Chondrocyte (in vitro differentiated cells): Measurements from ENCODE around the gene APEX1. TPM values are rescaled to one million over a fixed set of nuclear protein-coding genes. Genes with fewer than 3 reads are reported as not detected.
A peak's percentile ranks its signal among the peaks of the same experiment; 100 is the strongest.

Experiments
- DNase-seq: peaks from one replicate; pipeline ENCODE4 v3.0.0; 2021; ENCODE audit warnings: mixed read lengths, low spot score
- H3K27ac Mint-ChIP-seq: one replicate; pipeline ENCODE4 v1.8.0; 2021; ENCODE audit warnings: mild to moderate bottlenecking, moderate library complexity, mixed read lengths; ENCODE audit not compliant: unreplicated experiment
- H3K27me3 Mint-ChIP-seq: 2 replicates; pipeline ENCODE4 v1.8.0; 2021; ENCODE audit warnings: low read depth, mixed read lengths
- H3K36me3 Mint-ChIP-seq: 2 replicates; pipeline ENCODE4 v1.8.0; 2021; ENCODE audit warnings: low read depth, mixed read lengths
- H3K4me1 Mint-ChIP-seq: 2 replicates; pipeline ENCODE4 v1.8.0; 2021; ENCODE audit warnings: low read depth, mild to moderate bottlenecking, mixed read lengths
- H3K4me3 Mint-ChIP-seq: one replicate; pipeline ENCODE4 v1.8.0; 2021; ENCODE audit warnings: mild to moderate bottlenecking, moderate library complexity, mixed read lengths; ENCODE audit not compliant: unreplicated experiment
- H3K9me3 Mint-ChIP-seq: 2 replicates; pipeline ENCODE4 v1.8.0; 2021; ENCODE audit warnings: low read depth, mixed read lengths
- total RNA-seq: library from RNA; stranded (reverse); gene quantifications from 3 replicates; pipeline ENCODE4 v1.2.1, GENCODE V29; 2021
- TF ChIP-seq, protein P1 (sequence below): fragments of 200-600 bp; sonication (generic); IDR thresholded peaks from 2 replicates; pipeline ENCODE4 v1.5.0; 2021; ENCODE audit warnings: antibody characterized with exemption, mild to moderate bottlenecking, moderate library complexity

Gene APEX1
- total RNA-seq, 1 donor from 2014 or later, result 141 TPM

DNA sequence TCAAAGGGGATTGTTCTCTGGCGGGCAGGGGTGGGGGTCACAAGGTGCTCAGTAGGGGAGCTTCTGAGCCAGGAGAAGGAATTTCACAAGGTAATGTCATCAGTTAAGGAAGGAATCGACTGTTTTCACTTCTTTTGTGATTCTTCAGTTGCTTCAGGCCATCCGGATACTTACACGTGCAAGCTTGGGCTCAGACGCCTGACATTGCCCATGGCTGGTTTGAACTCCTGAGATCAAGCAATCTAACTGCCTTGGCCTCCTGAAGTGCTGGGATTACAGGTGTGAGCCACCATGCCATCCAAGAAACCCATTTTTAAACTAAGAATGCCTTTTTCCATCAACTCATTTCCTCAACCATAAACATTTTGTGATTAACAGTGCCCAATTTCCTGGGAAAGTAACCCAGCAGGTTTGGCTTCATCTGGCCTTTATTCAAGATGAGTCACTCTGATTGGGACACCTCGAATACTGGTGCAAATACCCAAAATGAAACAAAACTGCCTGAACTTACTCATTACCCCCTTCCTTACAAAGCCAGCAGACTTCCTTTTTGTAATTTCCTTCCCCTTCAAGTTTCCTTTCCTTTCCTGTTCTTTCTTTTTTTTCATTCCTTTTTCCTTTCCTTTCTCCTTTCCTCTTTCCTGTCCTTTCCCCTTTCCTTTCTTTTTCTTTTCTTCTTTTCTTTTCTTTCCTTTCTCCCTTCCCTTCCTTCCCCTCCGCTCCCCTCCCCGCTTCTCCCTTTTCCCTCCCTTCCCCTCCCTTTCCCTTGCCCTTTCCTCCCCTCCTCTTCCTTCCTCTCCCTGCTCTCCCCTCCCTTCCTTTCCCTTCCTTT lies 40.1 kb downstream of the APEX1 start:
- no peak overlapping the region for H3K27ac Mint-ChIP-seq

DNA sequence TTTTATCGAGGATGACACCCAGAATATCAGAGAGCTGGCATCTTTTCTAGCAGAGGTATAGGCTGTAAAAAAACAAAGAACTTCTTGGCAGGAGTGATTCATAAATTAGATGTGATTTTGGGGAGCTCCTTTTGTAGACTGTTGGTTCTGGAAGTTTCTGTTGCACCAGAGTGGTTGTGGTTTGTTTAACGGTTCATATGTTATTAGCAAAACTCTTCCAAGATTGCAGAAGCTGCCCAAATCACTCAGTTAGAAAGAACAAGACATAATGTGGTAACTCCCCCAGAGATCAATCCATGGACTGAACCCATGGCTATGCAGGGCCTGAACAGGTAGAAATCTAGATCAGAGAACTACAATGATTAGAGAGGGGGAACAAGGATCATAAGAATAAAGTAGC lies 43.6 kb downstream of the APEX1 start:
- Mint-ChIP-seq H3K4me1 (no peaks in the 10 kb centered on the region), H3K27me3 (peaks cover 18% of the 10 kb centered on the region), H3K9me3 (no peaks in the 10 kb centered on the region), H3K36me3 (no peaks in the 10 kb centered on the region), H3K27ac (no peak overlapping the region), H3K4me3 (no peak overlapping the region)
- DNase-seq, result no peak
- TF ChIP-seq, protein P1, sequence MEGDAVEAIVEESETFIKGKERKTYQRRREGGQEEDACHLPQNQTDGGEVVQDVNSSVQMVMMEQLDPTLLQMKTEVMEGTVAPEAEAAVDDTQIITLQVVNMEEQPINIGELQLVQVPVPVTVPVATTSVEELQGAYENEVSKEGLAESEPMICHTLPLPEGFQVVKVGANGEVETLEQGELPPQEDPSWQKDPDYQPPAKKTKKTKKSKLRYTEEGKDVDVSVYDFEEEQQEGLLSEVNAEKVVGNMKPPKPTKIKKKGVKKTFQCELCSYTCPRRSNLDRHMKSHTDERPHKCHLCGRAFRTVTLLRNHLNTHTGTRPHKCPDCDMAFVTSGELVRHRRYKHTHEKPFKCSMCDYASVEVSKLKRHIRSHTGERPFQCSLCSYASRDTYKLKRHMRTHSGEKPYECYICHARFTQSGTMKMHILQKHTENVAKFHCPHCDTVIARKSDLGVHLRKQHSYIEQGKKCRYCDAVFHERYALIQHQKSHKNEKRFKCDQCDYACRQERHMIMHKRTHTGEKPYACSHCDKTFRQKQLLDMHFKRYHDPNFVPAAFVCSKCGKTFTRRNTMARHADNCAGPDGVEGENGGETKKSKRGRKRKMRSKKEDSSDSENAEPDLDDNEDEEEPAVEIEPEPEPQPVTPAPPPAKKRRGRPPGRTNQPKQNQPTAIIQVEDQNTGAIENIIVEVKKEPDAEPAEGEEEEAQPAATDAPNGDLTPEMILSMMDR, result no peak

More for the DNA sequence above, 40.1 kb downstream of the APEX1 start:
- no peaks in the 10 kb centered on the region for H3K36me3 Mint-ChIP-seq
- TF ChIP-seq, protein P1, result no peak
- no peaks in the 10 kb centered on the region for H3K9me3 Mint-ChIP-seq
- peaks cover 21% of the 10 kb centered on the region for H3K27me3 Mint-ChIP-seq
- DNase-seq, result no peak
- no peak overlapping the region for H3K4me3 Mint-ChIP-seq
- H3K4me1 Mint-ChIP-seq, result no peaks in the 10 kb centered on the region

DNA sequence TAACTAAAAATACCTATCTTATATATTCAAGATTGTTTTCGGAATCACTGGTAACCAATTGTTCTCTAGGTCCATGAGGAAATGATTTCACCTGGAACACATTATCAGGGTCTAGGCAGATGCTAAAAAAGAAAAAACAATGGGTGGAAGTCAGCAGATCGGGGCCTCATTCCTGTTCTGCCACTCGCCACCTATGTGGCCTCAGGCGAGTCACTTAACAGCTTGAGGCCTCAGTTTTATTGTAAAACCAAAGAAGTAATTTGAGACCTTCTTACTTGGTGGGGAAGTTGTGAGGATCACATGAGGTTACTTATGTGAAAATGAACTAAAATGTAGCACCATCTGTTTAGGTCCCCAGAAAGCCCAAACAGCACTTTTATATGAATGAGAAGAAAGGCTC lies 44.1 kb downstream of the APEX1 start:
- no peak for DNase-seq
- Mint-ChIP-seq H3K9me3 (no peaks in the 10 kb centered on the region), H3K27me3 (peaks cover 20% of the 10 kb centered on the region), H3K36me3 (no peaks in the 10 kb centered on the region), H3K4me3 (no peak overlapping the region), H3K27ac (no peak overlapping the region), H3K4me1 (no peaks in the 10 kb centered on the region)
- TF ChIP-seq, protein P1, result no peak

DNA sequence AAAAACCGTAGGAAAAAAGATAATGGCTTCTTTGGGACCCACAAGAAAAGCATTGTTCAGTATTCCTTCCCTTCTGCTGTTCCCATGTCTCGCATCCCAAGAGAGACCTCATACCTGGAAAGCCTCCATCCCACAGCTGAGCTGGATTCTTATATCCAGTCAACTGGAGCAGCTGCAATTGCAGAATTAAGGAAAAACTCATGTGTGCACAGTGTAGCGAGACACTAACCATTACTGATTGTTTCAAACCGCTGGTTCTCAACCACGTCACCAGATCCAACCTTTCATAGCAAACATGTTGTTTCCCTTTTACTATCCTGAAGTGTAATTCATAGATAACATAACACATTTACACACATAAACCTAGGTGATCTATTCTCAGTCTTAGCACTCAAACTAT lies 44.9 kb downstream of the APEX1 start:
- Mint-ChIP-seq H3K27ac (no peak overlapping the region), H3K36me3 (no peaks in the 10 kb centered on the region)

DNA sequence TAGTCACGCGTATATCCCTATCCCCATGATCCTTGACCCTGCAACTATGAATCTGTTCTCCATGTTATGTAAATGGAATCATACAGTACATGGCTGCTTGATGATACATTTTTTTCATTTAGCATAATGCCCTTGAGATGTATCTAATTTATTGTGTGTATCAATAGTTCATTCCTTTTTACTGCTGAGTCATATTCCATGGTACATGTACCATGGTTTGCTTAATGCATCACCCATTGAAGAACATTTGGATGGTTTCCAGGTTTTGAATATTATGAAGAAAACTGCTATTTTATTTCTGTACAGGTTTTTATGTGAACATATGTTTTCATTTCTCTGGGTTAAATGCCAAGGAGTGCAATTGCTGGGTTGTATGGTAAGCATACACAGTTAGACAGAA lies 46.3 kb downstream of the APEX1 start:
- Mint-ChIP-seq H3K4me1 (no peaks in the 10 kb centered on the region), H3K27ac (peak overlapping the region; percentile 54), H3K27me3 (peaks cover 8% of the 10 kb centered on the region), H3K9me3 (no peaks in the 10 kb centered on the region), H3K4me3 (no peak overlapping the region), H3K36me3 (no peaks in the 10 kb centered on the region)
- TF ChIP-seq, protein P1, result no peak
- DNase-seq, result no peak

More for the DNA sequence above, 44.9 kb downstream of the APEX1 start:
- peaks cover 18% of the 10 kb centered on the region for H3K27me3 Mint-ChIP-seq
- no peaks in the 10 kb centered on the region for H3K4me1 Mint-ChIP-seq
- H3K4me3 Mint-ChIP-seq, result no peak overlapping the region
- TF ChIP-seq, protein P1, result no peak
- DNase-seq, result no peak
- H3K9me3 Mint-ChIP-seq, result no peaks in the 10 kb centered on the region
